ENCODE measurements around the gene EGLN1. TPM values are rescaled to one million over a fixed set of nuclear protein-coding genes. Genes with fewer than 3 reads are reported as not detected.
"Not testable (repeated sequence)": the region's sequence is repeated elsewhere in the genome, so short reads cannot be mapped to it uniquely, and the experiment has no call there.

EGLN1 gene
- total RNA-seq, 4 donors from 2014 or later = 53.2 to 76.7 (median 60.1) TPM

DNA sequence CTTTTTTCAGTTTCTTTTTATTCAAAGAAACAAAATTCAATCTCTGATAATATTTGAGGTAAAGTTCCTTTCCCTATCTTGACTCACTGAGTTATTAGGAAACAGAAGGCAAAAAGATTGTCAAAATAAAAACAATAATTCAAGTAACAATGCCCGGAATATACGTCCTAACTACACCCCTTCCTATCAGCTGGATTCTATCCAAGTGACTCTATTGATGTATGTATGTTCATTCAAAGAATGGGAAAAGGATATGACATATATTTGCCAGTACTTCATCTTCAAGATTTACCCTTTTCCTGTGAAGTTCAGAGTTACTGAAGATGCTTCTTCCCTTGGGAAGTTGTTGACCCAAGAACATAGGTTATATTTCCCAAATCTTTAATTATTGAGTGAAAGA, 70.3 kb downstream of the EGLN1 start:
- DNase-seq (ENCODE audit: low spot score in 2 of 2) = no peak
- TF ChIP-seq EP300 (IDR thresholded peaks at IDR 0.05) (no peak), POLR2A (IDR thresholded peaks at IDR 0.05) (no peak)
- TF ChIP-seq, protein P1, sequence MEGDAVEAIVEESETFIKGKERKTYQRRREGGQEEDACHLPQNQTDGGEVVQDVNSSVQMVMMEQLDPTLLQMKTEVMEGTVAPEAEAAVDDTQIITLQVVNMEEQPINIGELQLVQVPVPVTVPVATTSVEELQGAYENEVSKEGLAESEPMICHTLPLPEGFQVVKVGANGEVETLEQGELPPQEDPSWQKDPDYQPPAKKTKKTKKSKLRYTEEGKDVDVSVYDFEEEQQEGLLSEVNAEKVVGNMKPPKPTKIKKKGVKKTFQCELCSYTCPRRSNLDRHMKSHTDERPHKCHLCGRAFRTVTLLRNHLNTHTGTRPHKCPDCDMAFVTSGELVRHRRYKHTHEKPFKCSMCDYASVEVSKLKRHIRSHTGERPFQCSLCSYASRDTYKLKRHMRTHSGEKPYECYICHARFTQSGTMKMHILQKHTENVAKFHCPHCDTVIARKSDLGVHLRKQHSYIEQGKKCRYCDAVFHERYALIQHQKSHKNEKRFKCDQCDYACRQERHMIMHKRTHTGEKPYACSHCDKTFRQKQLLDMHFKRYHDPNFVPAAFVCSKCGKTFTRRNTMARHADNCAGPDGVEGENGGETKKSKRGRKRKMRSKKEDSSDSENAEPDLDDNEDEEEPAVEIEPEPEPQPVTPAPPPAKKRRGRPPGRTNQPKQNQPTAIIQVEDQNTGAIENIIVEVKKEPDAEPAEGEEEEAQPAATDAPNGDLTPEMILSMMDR (IDR thresholded peaks at IDR 0.05) = no peak
- no peaks in the 10 kb centered on the region for H3K4me1 ChIP-seq
- H3K27me3 ChIP-seq = no peaks in the 10 kb centered on the region
- no peak overlapping the region for H3K27ac ChIP-seq
- H3K36me3 ChIP-seq = peaks cover 0 to 62% (median 0%) of the 10 kb centered on the region in 3 donors
- H3K9me3 ChIP-seq = no peaks in the 10 kb centered on the region
- WGBS, 2 donors = 62% methylated on average over 2 of the region's 2 CpGs
- no peak overlapping the region for H3K4me3 ChIP-seq

DNA sequence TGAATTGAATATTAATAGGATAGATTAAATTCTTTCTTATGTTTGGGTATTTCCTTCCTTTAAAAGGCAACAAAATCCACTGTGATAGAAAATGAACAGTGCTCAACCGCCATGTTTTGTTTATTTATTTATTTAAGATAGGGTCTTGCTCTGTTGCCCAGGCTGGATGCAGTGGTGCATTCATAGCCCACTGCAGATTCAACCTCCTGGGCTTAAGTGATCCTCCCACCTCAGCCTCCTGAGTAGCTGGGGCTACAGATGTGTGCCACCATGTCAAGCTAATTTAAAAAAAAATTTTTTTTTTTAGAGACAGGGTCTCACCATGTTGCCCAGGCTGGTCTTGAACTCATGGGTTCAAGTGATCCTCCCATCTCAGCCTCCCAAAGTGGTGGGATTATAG, 73.2 kb downstream of the EGLN1 start:
- H3K27ac ChIP-seq; H3K27me3 ChIP-seq; H3K4me3 ChIP-seq; H3K4me1 ChIP-seq; H3K9me3 ChIP-seq; DNase-seq (ENCODE audit: low spot score in 2 of 2): not testable (repeated sequence)
- 93 to 98% methylated on average over 1 of the region's 1 CpG for WGBS, 2 donors
- H3K36me3 ChIP-seq = peaks cover 0 to 81% (median 0%) of the 10 kb centered on the region in 3 donors

DNA sequence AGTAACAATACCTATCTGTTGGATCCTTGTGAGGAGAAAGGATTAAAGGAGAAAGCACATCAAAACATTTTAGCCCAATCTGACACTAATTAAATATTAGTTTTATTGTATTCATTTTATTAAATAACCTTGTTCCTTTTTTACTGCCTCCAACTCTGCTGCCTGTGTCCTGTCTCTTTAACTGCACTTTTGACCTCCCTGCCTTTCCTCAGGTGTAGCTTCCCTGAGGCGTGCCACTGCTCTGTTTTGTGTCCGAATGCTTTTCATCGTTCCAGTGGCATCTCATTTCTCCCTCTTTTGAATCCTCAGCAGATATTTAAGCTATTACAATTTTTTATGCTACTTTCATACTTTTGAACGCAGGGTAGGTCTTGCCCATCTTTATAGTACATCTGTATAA, 73.6 kb downstream of the EGLN1 start:
- no peaks in the 10 kb centered on the region for H3K27me3 ChIP-seq
- H3K4me3 ChIP-seq = no peak overlapping the region
- no peaks in the 10 kb centered on the region for H3K9me3 ChIP-seq
- no peak for DNase-seq (ENCODE audit: low spot score in 2 of 2)
- H3K27ac ChIP-seq = no peak overlapping the region
- H3K4me1 ChIP-seq = no peaks in the 10 kb centered on the region
- H3K36me3 ChIP-seq = peaks cover 0 to 83% (median 0%) of the 10 kb centered on the region in 3 donors
- TF ChIP-seq, protein P1 (IDR thresholded peaks at IDR 0.05) = no peak
- TF ChIP-seq EP300 (IDR thresholded peaks at IDR 0.05) (no peak), POLR2A (IDR thresholded peaks at IDR 0.05) (no peak)
- 96% methylated on average over 4 of the region's 4 CpGs for WGBS, 2 donors

DNA sequence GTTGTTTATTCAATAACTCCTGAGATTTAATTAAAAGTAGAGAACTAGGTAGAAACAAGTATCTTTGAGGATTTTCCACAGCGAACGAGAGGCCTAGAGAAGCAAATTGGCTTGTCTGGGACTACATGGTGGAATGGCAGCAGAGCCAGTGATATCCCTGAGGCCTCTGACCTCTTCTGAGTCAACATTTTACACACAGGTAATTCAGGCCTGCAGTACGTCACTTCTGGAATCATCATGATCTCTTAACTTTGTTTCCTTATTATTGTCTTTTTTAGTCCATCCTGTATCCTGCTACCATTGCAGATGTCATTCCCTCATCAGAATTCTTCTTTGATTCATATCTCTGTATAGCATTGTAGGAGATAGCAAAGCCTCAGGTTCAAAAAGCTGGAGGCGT, 74.1 kb downstream of the EGLN1 start:
- H3K4me3 ChIP-seq = no peak overlapping the region
- no peaks in the 10 kb centered on the region for H3K4me1 ChIP-seq
- 90 to 96% methylated on average over 4 of the region's 4 CpGs for WGBS, 2 donors
- H3K27me3 ChIP-seq = no peaks in the 10 kb centered on the region
- TF ChIP-seq POLR2A (IDR thresholded peaks at IDR 0.05) (no peak), EP300 (IDR thresholded peaks at IDR 0.05) (no peak)
- TF ChIP-seq, protein P1 (IDR thresholded peaks at IDR 0.05) = no peak
- H3K9me3 ChIP-seq = no peaks in the 10 kb centered on the region
- H3K36me3 ChIP-seq = peaks cover 0 to 83% (median 0%) of the 10 kb centered on the region in 3 donors
- H3K27ac ChIP-seq = no peak overlapping the region
- no peak for DNase-seq (ENCODE audit: low spot score in 2 of 2)

DNA sequence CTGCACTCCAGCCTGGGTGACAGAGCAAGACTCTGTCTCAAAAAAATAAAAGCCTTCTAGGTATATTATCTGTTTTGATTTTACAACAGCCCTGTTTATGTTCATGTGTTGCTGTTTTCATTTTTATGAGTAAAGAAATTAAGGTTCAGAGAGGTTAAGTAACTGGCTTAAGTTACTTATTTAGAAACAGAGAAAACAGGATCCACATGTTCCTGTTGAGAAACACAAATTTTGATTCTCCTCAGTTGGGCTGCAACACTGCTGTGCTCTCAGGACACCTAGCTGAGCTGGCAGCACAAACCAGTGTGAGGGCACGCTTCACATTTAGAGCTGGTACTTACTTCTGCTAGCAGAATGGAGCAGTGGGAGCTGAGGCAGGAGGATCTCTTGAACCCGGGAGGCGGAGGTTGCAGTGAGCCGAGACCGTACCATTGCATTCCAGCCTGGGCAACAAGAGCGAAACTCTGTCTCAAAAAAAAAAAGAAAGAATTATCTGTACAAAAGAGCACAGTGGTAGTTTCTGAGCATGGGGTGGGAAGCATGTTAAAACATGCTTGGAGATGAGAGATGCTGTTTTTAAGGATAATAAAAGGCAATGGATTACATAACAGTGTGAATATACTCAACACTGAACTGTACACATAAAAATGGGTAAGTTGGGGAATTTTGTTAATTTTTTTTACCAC, 81.6 kb downstream of the EGLN1 start:
- TF ChIP-seq POLR2A (IDR thresholded peaks at IDR 0.05) (no peak), EP300 (IDR thresholded peaks at IDR 0.05) (no peak)
- TF ChIP-seq, protein P1 (IDR thresholded peaks at IDR 0.05) = no peak
- 89 to 90% methylated on average over 6 of the region's 6 CpGs for WGBS, 2 donors
- no peak overlapping the region for H3K27ac ChIP-seq
- no peaks in the 10 kb centered on the region for H3K9me3 ChIP-seq
- H3K36me3 ChIP-seq = peaks cover 0 to 33% (median 0%) of the 10 kb centered on the region in 3 donors
- no peak for DNase-seq (ENCODE audit: low spot score in 2 of 2)
- peaks cover 1 to 37% (median 25%) of the 10 kb centered on the region in 4 donors for H3K4me1 ChIP-seq
- H3K4me3 ChIP-seq = no peak overlapping the region
- H3K27me3 ChIP-seq = no peaks in the 10 kb centered on the region

All from tibial nerve (tissue), 4 donors.